Measurements from ENCODE around the gene EIF5A. TPM values are rescaled to one million over a fixed set of nuclear protein-coding genes. Genes with fewer than 3 reads are reported as not detected.

The EIF5A gene
- total and polyA plus RNA-seq, 2 of the 8 experiments (the other 6 are each of a cell fraction or from before 2014, with no cell fraction given) = 717 to 1,172 TPM

DNA sequence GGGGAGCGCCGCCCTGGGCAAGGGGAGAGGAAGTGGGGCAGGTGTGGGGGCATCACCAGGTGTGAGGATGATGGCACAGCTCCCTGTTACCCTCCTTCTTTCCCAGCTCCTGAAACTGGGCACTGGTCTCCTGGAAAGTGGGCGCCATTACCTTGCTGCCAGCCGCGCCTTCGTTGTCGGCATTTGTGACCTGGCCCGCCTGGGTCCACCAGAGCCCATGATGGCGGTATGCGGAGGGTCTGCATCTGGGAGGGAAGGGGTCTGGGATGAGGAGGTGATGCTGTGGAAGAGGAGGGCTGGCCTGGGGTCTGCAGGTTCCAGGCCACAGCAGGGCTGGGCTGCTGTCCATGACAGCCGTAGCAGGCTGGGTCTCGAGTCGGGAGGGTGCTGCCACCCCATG is 34.4 kb downstream of the EIF5A start:
- Histone ChIP-seq H3K79me2 (ENCODE audit: control insufficient read depth in 1 of 2, insufficient read depth in 2 of 2, low read length in 2 of 2) (no peaks in the 10 kb centered on the region), H4K91ac (replicated peaks; ENCODE audit: insufficient read length, low read length) (no peak overlapping the region), H2BK120ac (replicated peaks; ENCODE audit: low read depth, low read length) (no peak overlapping the region), H2BK20ac (ENCODE audit: low read length) (no peak overlapping the region), H3K56ac (replicated peaks; ENCODE audit: insufficient read length, low read depth, low read length) (no peak overlapping the region), H3K4me2 (ENCODE audit: insufficient read depth in 1 of 2, low read depth in 2 of 2, low read length in 2 of 2) (no peak overlapping the region), H3K4ac (replicated peaks; ENCODE audit: insufficient read length, low read depth, low read length) (no peak overlapping the region), H4K20me1 (replicated peaks in 1 of 2; ENCODE audit: control insufficient read depth in 1 of 2, insufficient read depth in 2 of 2, low read length in 2 of 2) (no peaks in the 10 kb centered on the region), H4K8ac (ENCODE audit: extremely low read depth, insufficient read depth, low read length) (no peak overlapping the region), H3K36me3 (ENCODE audit: control insufficient read depth in 2 of 4, insufficient read depth in 4 of 4, low read length in 3 of 4) (no peaks in the 10 kb centered on the region; a peak in 1 of 8 replicates), H3K4me3 (ENCODE audit: extremely low read depth in 1 of 4, insufficient read depth in 2 of 4, low read depth in 3 of 4, low read length in 4 of 4) (no peak overlapping the region), H3K18ac (ENCODE audit: extremely low read depth, low read length) (no peak overlapping the region), H3K79me1 (ENCODE audit: low read depth, low read length) (no peaks in the 10 kb centered on the region), H3K14ac (ENCODE audit: insufficient read length) (no peak overlapping the region), H3K27ac (ENCODE audit: low read depth, low read length) (no peak overlapping the region), H3K27me3 (replicated peaks in 1 of 4; ENCODE audit: control insufficient read depth in 3 of 4, extremely low read depth in 1 of 4, insufficient read depth in 3 of 4, low read length in 3 of 4) (no peaks in the 10 kb centered on the region), H3K9ac (replicated peaks in 1 of 4; ENCODE audit: extremely low read depth in 1 of 4, low read depth in 3 of 4, low read length in 3 of 4) (no peak overlapping the region), H3K4me1 (replicated peaks in 1 of 4; ENCODE audit: control insufficient read depth in 3 of 4, insufficient read depth in 4 of 4, low read length in 3 of 4) (peaks cover 0 to 8% (median 5%) of the 10 kb centered on the region in 4 experiments; a peak in 6 of 7 replicates), H4K5ac (ENCODE audit: insufficient read length, low read depth, low read length) (no peak overlapping the region), H2BK12ac (ENCODE audit: low read depth, low read length) (no peak overlapping the region), H3K23me2 (ENCODE audit: low read depth, low read length) (no peaks in the 10 kb centered on the region; the same call in 1 of the 2 replicates), H3K9me3 (ENCODE audit: insufficient read depth in 2 of 2, low read depth in 1 of 2, low read length in 1 of 2) (no peaks in the 10 kb centered on the region), H2BK15ac (ENCODE audit: low read length) (no peak overlapping the region), H3K23ac (ENCODE audit: insufficient read length) (no peak overlapping the region), H2BK5ac (ENCODE audit: low read depth, low read length) (no peak overlapping the region; the same call in 1 of the 2 replicates), H2AK5ac (ENCODE audit: low read depth, low read length) (no peak overlapping the region), H2AFZ (ENCODE audit: low read length) (no peak overlapping the region)
- no peak for DNase-seq (ENCODE audit: low read depth in 1 of 2, low spot score in 2 of 2)
- FAIRE-seq = no peak
- no peak for TF ChIP-seq KDM1A (IDR thresholded peaks at IDR 0.05; ENCODE audit: borderline replicate concordance, low read length)
- TF ChIP-seq CHD2 (IDR thresholded peaks at IDR 0.05; ENCODE audit: low read length) = no peak
- no peak for TF ChIP-seq SRF (IDR thresholded peaks at IDR 0.05; ENCODE audit: low read depth, low read length)
- no peak for TF ChIP-seq ZNF274 (IDR thresholded peaks at IDR 0.05; ENCODE audit: borderline replicate concordance, extremely low read depth, low read length)
- TF ChIP-seq TEAD4 (IDR thresholded peaks at IDR 0.05; ENCODE audit: low read depth, low read length) = no peak
- WGBS, 2 experiments (ENCODE audit: extremely low coverage in 1 of 2, insufficient coverage in 1 of 2, insufficient read length in 1 of 2, insufficient replicate concordance in 2 of 2, low coverage in 1 of 2, low lambda C conversion rate in 2 of 2, missing lambda C conversion rate in 1 of 2) = 91% methylated on average over 12 of the region's 13 CpGs; no CpG with 5 or more reads in 1 of the 2 experiments
- ChIA-PET POLR2A (ENCODE audit: partially characterized antibody) (interaction anchor here (0.7 to 1.5 kb wide), 5 partner anchors 12 to 79 kb away, joined by 3 to 7 read pairs (median 5); no protein-coding TSS in a partner anchor), CTCF (ENCODE audit: partially characterized antibody) (interaction anchor here (0.6 to 14.1 kb wide), 6 partner anchors 8 to 196 kb away, joined by 3 to 167 read pairs (median 3); partner anchors contain the start of gene NEURL4)

Data from H1 (cell line).